Sigmoid colon (tissue), 7 donors: Measurements from ENCODE around the gene CHD9NB. TPM values are rescaled to one million over a fixed set of nuclear protein-coding genes. Genes with fewer than 3 reads are reported as not detected.

ENCODE experiments used
- DNase-seq: peaks from one replicate; pipeline ENCODE4 v3.0.0-alpha.2; 2019
- H3K27ac ChIP-seq, 4 donors: fragments of 200-600 bp; sonication (generic); one replicate each; pipeline ENCODE4 v1.5.1; 2016 to 2019; ENCODE audit warnings: mild to moderate bottlenecking in 1 of 4
- H3K27me3 ChIP-seq, 3 donors: fragments of 200-600 bp; sonication (generic); one replicate each; pipeline ENCODE4 v1.5.1; 2019; ENCODE audit warnings: mild to moderate bottlenecking in 1 of 3
- H3K36me3 ChIP-seq, 4 donors: fragments of 200-600 bp; sonication (generic); one replicate each; pipeline ENCODE4 v1.5.1; 2016 to 2019
- H3K4me1 ChIP-seq, 4 donors: fragments of 200-600 bp; sonication (generic); one replicate each; pipeline ENCODE4 v1.5.1; 2017 to 2019
- H3K4me3 ChIP-seq, 4 donors: fragments of 200-600 bp; sonication (generic); one replicate each; pipeline ENCODE4 v1.5.1; 2017 to 2019; ENCODE audit warnings: mild to moderate bottlenecking in 2 of 4, moderate library complexity in 1 of 4
- H3K9me3 ChIP-seq, 4 donors: fragments of 200-600 bp in 3 of 4; sonication (generic) in 3 of 4; one replicate each; pipeline versions ENCODE4 v1.5.1 to v1.6.1; 2013 to 2019
- CTCF ChIP-seq, 4 experiments: fragments of 450-650 bp in 3 of 4; fragments of 200-600 bp in 1 of 4; IDR thresholded peaks; one replicate each; pipeline ENCODE4 v1.5.1; 2016 to 2019; ENCODE audit warnings: antibody characterized with exemption in 4 of 4, mild to moderate bottlenecking in 3 of 4, moderate library complexity in 2 of 4
- EP300 ChIP-seq, 4 donors: sonication (generic); formaldehyde crosslinking; IDR thresholded peaks; one replicate each; pipeline ENCODE4 v1.6.1; 2017; ENCODE audit warnings: antibody characterized with exemption in 4 of 4
- POLR2A ChIP-seq, 2 donors: fragments of 450-650 bp; IDR thresholded peaks; one replicate each; pipeline ENCODE4 v1.6.1; 2016; ENCODE audit warnings: antibody characterized with exemption in 2 of 2, mild to moderate bottlenecking in 2 of 2, moderate library complexity in 2 of 2
- POLR2AphosphoS5 ChIP-seq, 4 donors: sonication (generic); formaldehyde crosslinking; IDR thresholded peaks; one replicate each; pipeline ENCODE4 v1.6.1; 2017; ENCODE audit warnings: antibody characterized with exemption in 4 of 4
- WGBS, 2 donors: extraction: QIAGEN DNeasy Blood & Tissue Kit; methylation state at CpG; one replicate each; pipeline ENCODE4 v1.1.7; 2013; 5-methylcytosine and 5-hydroxymethylcytosine counted together
- intact Hi-C: fragments of 100-400 bp; cut with DNase I; formaldehyde crosslinking; loops from one replicate; pipeline ENCODE4 v1.15.1; 2023
- polyA plus RNA-seq, 3 donors: library from polyadenylated mRNA; stranded (reverse); fragments of 200-250 nt; gene quantifications; one replicate each; pipeline ENCODE4 v1.2.3, GENCODE V29; 2013
- total RNA-seq, 4 donors: library from RNA; depleted of rRNA; stranded (reverse); fragments of >200 nt; gene quantifications; one replicate each; pipeline ENCODE4 v1.1.0, GENCODE V29; 2016
- donor health status: healthy with polysubstance abuse.
- donor health status: Bipolar disorder and iron deficiency.
- donor health status: healthy.

Gene CHD9NB
- total and polyA plus RNA-seq, 7 donors: 0.55 to 9.5 (median 4.6) TPM; not detected in 2

DNA sequence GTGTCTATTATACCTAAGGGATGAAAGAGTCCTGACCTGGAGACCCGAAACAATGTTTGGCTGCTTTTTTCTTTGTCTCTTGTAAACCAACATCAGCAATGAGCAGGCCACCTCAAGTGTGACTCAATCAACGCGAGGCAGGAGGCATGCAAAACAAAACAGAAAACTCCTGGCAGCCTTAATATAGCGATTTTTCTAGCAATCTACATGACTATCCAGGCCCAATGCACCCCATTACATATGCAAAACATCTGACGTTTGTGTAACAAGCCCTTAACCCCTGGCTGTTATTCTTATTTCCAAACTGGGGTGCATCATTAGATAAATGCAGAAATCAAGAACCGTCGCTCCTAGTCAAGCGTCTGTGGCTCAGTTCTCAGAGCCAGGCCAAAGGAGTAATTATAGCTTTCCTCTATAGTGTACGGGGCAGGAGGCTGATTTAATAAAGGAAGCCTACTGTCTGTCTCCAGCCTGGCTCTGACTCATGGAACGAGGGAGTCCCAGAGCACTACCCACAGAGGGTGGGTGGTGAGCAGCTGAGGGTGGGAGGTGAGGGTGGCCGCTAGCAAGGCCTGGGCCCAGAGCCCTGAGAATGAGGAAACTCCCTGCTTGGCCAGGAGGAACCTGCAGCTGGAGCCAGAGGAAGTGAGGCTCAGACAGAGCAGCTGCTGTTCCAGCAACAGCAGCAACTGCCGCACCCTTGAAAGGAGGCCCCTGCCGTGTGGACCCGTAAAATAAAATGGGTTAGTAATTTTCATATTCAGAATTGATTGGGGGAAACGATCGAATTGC is 46.0 kb upstream of the CHD9NB start:
- H3K27me3 ChIP-seq: no peaks in the 10 kb centered on the region
- 13 to 15% methylated on average over 16 of the region's 16 CpGs for WGBS, 2 donors
- H3K36me3 ChIP-seq: no peaks in the 10 kb centered on the region
- H3K4me3 ChIP-seq: peak overlapping the region; percentile 10 to 41 (median 36)
- peaks cover 0 to 63% (median 55%) of the 10 kb centered on the region in 4 donors for H3K4me1 ChIP-seq
- no peak for TF ChIP-seq CTCF (IDR thresholded peaks at IDR 0.05)
- peak; percentile 58 to 81 (median 77) for TF ChIP-seq POLR2AphosphoS5 (IDR thresholded peaks at IDR 0.05)
- DNase-seq: peak; percentile 95
- no peaks in the 10 kb centered on the region for H3K9me3 ChIP-seq
- intact Hi-C loops: loop anchor here (1.0 kb wide), 2 partner anchors 7 to 43 kb away; no protein-coding TSS in a partner anchor
- peak overlapping the region; percentile 93 to 96 (median 94) for H3K27ac ChIP-seq

DNA sequence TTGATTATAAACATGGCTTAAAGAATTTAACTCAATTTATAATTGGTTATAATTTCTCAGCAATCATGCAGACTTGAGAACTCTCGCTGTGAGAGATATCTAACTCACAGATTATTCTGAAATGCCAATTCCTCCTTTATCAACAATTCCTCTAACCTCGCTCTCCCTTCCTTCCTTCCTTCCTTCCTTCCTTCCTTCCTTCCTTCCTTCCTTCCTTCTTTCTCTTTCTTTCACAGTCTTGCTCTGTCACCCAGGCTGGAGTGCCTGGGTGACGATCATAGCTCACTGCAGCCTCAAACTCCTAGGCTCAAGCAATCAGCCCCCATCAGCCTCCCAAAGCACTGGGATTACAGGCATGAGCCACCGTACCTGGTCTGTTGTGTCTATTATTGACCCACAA is 44.5 kb upstream of the CHD9NB start:
- Histone ChIP-seq H3K4me3 (no peak overlapping the region), H3K9me3 (no peaks in the 10 kb centered on the region), H3K36me3 (no peaks in the 10 kb centered on the region), H3K27me3 (no peaks in the 10 kb centered on the region), H3K4me1 (peaks cover 0 to 71% (median 66%) of the 10 kb centered on the region in 4 donors), H3K27ac (no peak overlapping the region)
- WGBS, 2 donors: 72 to 93% methylated on average over 4 of the region's 4 CpGs
- intact Hi-C loops: no loop called here
- DNase-seq: no peak
- no peak for TF ChIP-seq CTCF (IDR thresholded peaks at IDR 0.05)
- no peak for TF ChIP-seq EP300 (IDR thresholded peaks at IDR 0.05)
- no peak for TF ChIP-seq POLR2AphosphoS5 (IDR thresholded peaks at IDR 0.05)
- TF ChIP-seq POLR2A (IDR thresholded peaks at IDR 0.05): no peak

DNA sequence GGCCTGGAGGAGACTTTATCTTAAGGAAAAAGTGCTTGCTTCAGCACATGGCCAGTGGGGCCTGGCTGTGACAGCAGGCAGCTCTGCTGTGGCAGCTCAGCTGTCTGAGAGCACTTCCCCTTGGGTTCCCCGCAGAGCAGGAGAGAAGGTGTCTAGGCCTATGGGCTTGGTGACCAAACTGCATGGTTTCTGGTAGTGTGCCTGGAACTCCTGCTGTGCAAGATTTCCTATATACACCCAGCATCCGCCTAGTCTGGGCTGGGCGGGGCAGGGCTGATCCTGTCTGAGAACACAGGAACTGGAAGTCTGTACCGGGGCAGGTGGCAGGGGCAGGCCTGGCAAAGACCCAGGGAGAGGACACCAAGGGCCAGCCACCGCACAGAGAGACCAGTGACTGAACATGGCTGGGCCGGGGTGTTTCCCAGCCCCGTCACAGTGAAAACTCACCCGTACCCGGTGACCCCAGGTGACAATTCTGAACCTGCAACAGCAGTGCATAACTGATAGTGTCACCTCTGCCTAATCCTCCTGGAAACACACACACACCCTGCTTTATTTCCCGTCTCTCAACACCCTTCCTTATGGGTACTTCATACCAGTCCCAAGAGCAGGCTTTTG is 41.4 kb upstream of the CHD9NB start:
- H3K36me3 ChIP-seq: no peaks in the 10 kb centered on the region
- WGBS, 2 donors: 10 to 38% methylated on average over 10 of the region's 10 CpGs
- TF ChIP-seq POLR2A (IDR thresholded peaks at IDR 0.05): no peak
- TF ChIP-seq CTCF (IDR thresholded peaks at IDR 0.05): no peak
- TF ChIP-seq EP300 (IDR thresholded peaks at IDR 0.05): no peak
- peak in 2 of 4 donors; percentile 12 to 16 for TF ChIP-seq POLR2AphosphoS5 (IDR thresholded peaks at IDR 0.05)
- H3K4me1 ChIP-seq: peaks cover 0 to 71% (median 69%) of the 10 kb centered on the region in 4 donors
- intact Hi-C loops: no loop called here
- H3K9me3 ChIP-seq: no peaks in the 10 kb centered on the region
- peak; percentile 82 for DNase-seq
- no peak overlapping the region for H3K4me3 ChIP-seq
- peak overlapping the region; percentile 17 to 90 (median 56) for H3K27ac ChIP-seq
- no peaks in the 10 kb centered on the region for H3K27me3 ChIP-seq

GRCh38 chr16:53093162-53093744 is 40.6 kb upstream of the CHD9NB start:
- intact Hi-C loops: no loop called here
- peaks cover 0 to 69% (median 66%) of the 10 kb centered on the region in 4 donors for H3K4me1 ChIP-seq
- TF ChIP-seq EP300 (IDR thresholded peaks at IDR 0.05) (no peak), POLR2AphosphoS5 (IDR thresholded peaks at IDR 0.05) (no peak), CTCF (IDR thresholded peaks at IDR 0.05) (no peak), POLR2A (IDR thresholded peaks at IDR 0.05) (no peak)

More at GRCh38 chr16:53093162-53093744, 40.6 kb upstream of the CHD9NB start:
- no peak for DNase-seq
- WGBS, 2 donors: 96 to 97% methylated on average over 5 of the region's 5 CpGs
- Histone ChIP-seq H3K27me3 (no peaks in the 10 kb centered on the region), H3K27ac (peak overlapping the region; percentile 17 to 90 (median 73)), H3K36me3 (no peaks in the 10 kb centered on the region), H3K4me3 (no peak overlapping the region), H3K9me3 (no peaks in the 10 kb centered on the region)
